K562 (cell line): Measurements from ENCODE around the gene AP2A2. TPM values are rescaled to one million over a fixed set of nuclear protein-coding genes. Genes with fewer than 3 reads are reported as not detected.

Source experiments
- ATAC-seq: fragments of 200-7000 bp; cut with Tn5 transposase; 3 replicates; pipeline ENCODE4 v1.9.1; 2020; ENCODE audit warnings: moderate library complexity
- BruUV-seq: library from RNA; stranded (reverse); fragments of 400-500 nt; replicated peaks from 2 replicates; lab custom pipeline; 2021; lab: Mats Ljungman, UMichigan
- CTCF ChIA-PET: fragments of 300-600 bp; formaldehyde crosslinking; extraction: SDS; loops from one replicate; lab custom pipeline; 2021; ENCODE audit warnings: low intra/inter-chr PET ratio; lab: Yijun Ruan, JAX
- POLR2A ChIA-PET: fragments of 300-600, 350-650 bp; sonication (Branson Sonifier 250); formaldehyde crosslinking; extraction: SDS; loops from one replicate; lab custom pipeline; 2021; ENCODE audit warnings: antibody characterized with exemption, inconsistent platforms; lab: Yijun Ruan, JAX
- DNase-seq, 4 experiments: peaks; one replicate each; pipeline versions ENCODE4 v3.0.0 to v3.0.0-alpha.2; 2011 to 2018; ENCODE audit warnings: low spot score in 3 of 4, mixed read lengths in 3 of 4; ENCODE audit errors: extremely low read depth in 1 of 4
- FAIRE-seq: peaks from 2 replicates; lab custom pipeline; 2011; peaks lifted over from hg19 to GRCh38; lab: Jason Lieb, UNC
- H2AFZ ChIP-seq: 2 replicates; pipeline ENCODE4 v1.6.0; 2011; ENCODE audit warnings: low read depth, low read length, control low read depth, inconsistent platforms
- H3K27ac ChIP-seq: fragments of 200-600 bp; 3 replicates; pipeline ENCODE4 v1.8.0; 2011; ENCODE audit warnings: low read depth, mild to moderate bottlenecking, control low read depth, inconsistent platforms, low read length, moderate library complexity, mixed read lengths; ENCODE audit errors: extremely low read depth
- H3K27me3 ChIP-seq, 2 experiments: fragments of 300-600 bp in 1 of 2; 2 replicates in 1 of 2; 3 replicates in 1 of 2; pipeline versions ENCODE4 v1.6.0 to v1.8.0; 2011; ENCODE audit warnings: inconsistent platforms in 2 of 2, low read length in 2 of 2, mild to moderate bottlenecking in 1 of 2, mixed read lengths in 1 of 2, moderate library complexity in 1 of 2; ENCODE audit not compliant: control insufficient read depth in 2 of 2, insufficient read depth in 2 of 2
- H3K36me3 ChIP-seq: fragments of 300-600 bp; 3 replicates; pipeline ENCODE4 v1.8.0; 2011; ENCODE audit warnings: mild to moderate bottlenecking, low read length, inconsistent platforms; ENCODE audit not compliant: control insufficient read depth, insufficient read depth
- H3K4me1 ChIP-seq, 2 experiments: fragments of 200-600 bp in 1 of 2; replicated peaks in 1 of 2; 2 replicates in 1 of 2; 3 replicates in 1 of 2; pipeline versions ENCODE4 v1.5.1 to v1.8.0; 2011; ENCODE audit warnings: inconsistent platforms in 2 of 2, low read length in 2 of 2, mild to moderate bottlenecking in 1 of 2, mixed read lengths in 1 of 2, moderate library complexity in 1 of 2; ENCODE audit not compliant: control insufficient read depth in 2 of 2, insufficient read depth in 2 of 2
- H3K4me2 ChIP-seq: 2 replicates; pipeline ENCODE4 v1.6.1; 2011; ENCODE audit warnings: low read length, control low read depth, inconsistent platforms, mixed read lengths; ENCODE audit not compliant: insufficient read depth
- H3K4me3 ChIP-seq: fragments of 200-600 bp; sonication (generic), shearing (Covaris generic); 2 replicates; pipeline ENCODE4 v1.5.1; 2016; ENCODE audit warnings: control low read depth, inconsistent platforms
- H3K79me2 ChIP-seq: fragments of 200-600 bp; 3 replicates; pipeline ENCODE4 v1.8.0; 2011; ENCODE audit warnings: low read length, inconsistent platforms; ENCODE audit not compliant: control insufficient read depth, insufficient read depth
- H3K9ac ChIP-seq, 2 experiments: 2 replicates each; pipeline versions ENCODE4 v1.6.0 to v1.6.1; 2011; ENCODE audit warnings: low read depth in 2 of 2, low read length in 2 of 2, control low read depth in 1 of 2, inconsistent platforms in 1 of 2, mild to moderate bottlenecking in 1 of 2, mixed read lengths in 1 of 2; ENCODE audit not compliant: insufficient read depth in 1 of 2
- H3K9me1 ChIP-seq: one replicate; pipeline ENCODE4 v1.6.0; 2011; ENCODE audit warnings: inconsistent platforms, mild to moderate bottlenecking, low read length, moderate library complexity; ENCODE audit not compliant: control insufficient read depth, insufficient read depth
- H3K9me3 ChIP-seq: replicated peaks from 2 replicates; pipeline ENCODE4 v1.5.1; 2011; ENCODE audit warnings: low read depth, low read length, inconsistent platforms; ENCODE audit not compliant: control insufficient read depth, insufficient read depth
- H4K20me1 ChIP-seq: replicated peaks from 2 replicates; pipeline ENCODE4 v1.6.1; 2011; ENCODE audit warnings: low read length, inconsistent platforms, mixed read lengths; ENCODE audit not compliant: control insufficient read depth, insufficient read depth
- BMI1 ChIP-seq: fragments of 150-350 bp; IDR thresholded peaks from 2 replicates; pipeline ENCODE4 v1.6.1; 2014; ENCODE audit warnings: low read length
- CEBPB ChIP-seq: fragments of 450-650 bp; IDR thresholded peaks from 2 replicates; pipeline ENCODE4 v1.6.1; 2016; ENCODE audit warnings: missing genetic modification characterization, missing compliant biosample characterization
- CEBPG ChIP-seq, 3 experiments: fragments of 200-800 bp in 1 of 3; sonication (Bioruptor generic) in 1 of 3; sonication (generic) in 1 of 3; formaldehyde crosslinking in 1 of 3; IDR thresholded peaks in 2 of 3; conservative IDR thresholded peaks in 1 of 3; 2 replicates each; pipeline versions ENCODE4 v1.6.1 to v1.8.0; 2016 to 2022; ENCODE audit warnings: missing compliant biosample characterization in 2 of 3, missing genetic modification characterization in 2 of 3, mild to moderate bottlenecking in 1 of 3, missing genetic modification reagents in 1 of 3
- CTCFL ChIP-seq: IDR thresholded peaks from 2 replicates; pipeline ENCODE4 v1.6.1; 2011; ENCODE audit warnings: borderline replicate concordance, low read depth, mild to moderate bottlenecking, moderate library complexity, low read length; ENCODE audit not compliant: insufficient read depth, poor library complexity, severe bottlenecking
- ELF4 ChIP-seq: fragments of 450-650 bp; formaldehyde crosslinking; IDR thresholded peaks from 2 replicates; pipeline ENCODE4 v1.4.0; 2022; ENCODE audit warnings: missing genetic modification characterization
- ETS2 ChIP-seq: IDR thresholded peaks from 2 replicates; pipeline ENCODE4 v1.6.1; 2016; ENCODE audit warnings: borderline replicate concordance, missing genetic modification characterization, mild to moderate bottlenecking, moderate library complexity, missing compliant biosample characterization; ENCODE audit not compliant: poor library complexity, severe bottlenecking
- ETV5 ChIP-seq: sonication (generic); formaldehyde crosslinking; IDR thresholded peaks from 2 replicates; pipeline ENCODE4 v1.4.0; 2020; ENCODE audit warnings: low read depth, mild to moderate bottlenecking, missing genetic modification reagents
- GABPB2 ChIP-seq: fragments of 250-450 bp; sonication (Bioruptor Pico); conservative IDR thresholded peaks from 2 replicates; pipeline ENCODE4 v1.5.1; 2021; ENCODE audit warnings: mild to moderate bottlenecking
- GATAD2A ChIP-seq: fragments of 450-650 bp; IDR thresholded peaks from 2 replicates; pipeline ENCODE4 v1.6.1; 2017
- IFI16 ChIP-seq: fragments of 250-450 bp; sonication (Bioruptor Pico); IDR thresholded peaks from 2 replicates; pipeline ENCODE4 v2.1.2; 2022; ENCODE audit warnings: mild to moderate bottlenecking, inconsistent platforms
- MLLT1 ChIP-seq, 2 experiments: fragments of 450-650 bp; IDR thresholded peaks; 2 replicates each; pipeline ENCODE4 v1.6.1; 2016
- MYNN ChIP-seq, 2 experiments: sonication (generic); formaldehyde crosslinking in 1 of 2; IDR thresholded peaks; 2 replicates each; pipeline versions ENCODE4 v1.5.0 to v1.6.1; 2016 to 2020; ENCODE audit warnings: antibody characterized with exemption in 1 of 2, missing genetic modification reagents in 1 of 2
- NRF1 ChIP-seq, 2 experiments: fragments of 450-650 bp; IDR thresholded peaks in 1 of 2; conservative IDR thresholded peaks in 1 of 2; 2 replicates each; pipeline ENCODE4 v1.6.1; 2014; ENCODE audit warnings: mild to moderate bottlenecking in 2 of 2
- PHF20 ChIP-seq: fragments of 450-650 bp; IDR thresholded peaks from 2 replicates; pipeline ENCODE4 v1.6.1; 2018; ENCODE audit not compliant: partially characterized antibody
- RFX1 ChIP-seq: fragments of 450-650 bp; IDR thresholded peaks from 2 replicates; pipeline ENCODE4 v1.6.1; 2016; ENCODE audit warnings: mild to moderate bottlenecking, moderate library complexity
- WGBS: fragments of 100-300 bp; shearing (Covaris generic); methylation state at CpG from one replicate; pipeline ENCODE4 v1.1.6; 2016; ENCODE audit warnings: low coverage, mixed read lengths; ENCODE audit not compliant: insufficient coverage; ENCODE audit errors: missing lambda C conversion rate; 5-methylcytosine and 5-hydroxymethylcytosine counted together
- in situ Hi-C: fragments of 300-500 bp; cut with MboI; formaldehyde crosslinking; loops from 4 replicates; pipeline ENCODE4 v1.15.0; 2018; ENCODE audit warnings: inconsistent platforms, mixed read lengths
- intact Hi-C: fragments of 100-400 bp; cut with micrococcal nuclease; formaldehyde crosslinking; loops from 2 replicates; pipeline ENCODE4 v1.14.2; 2022
- polyA plus RNA-seq, 8 experiments: library from polyadenylated mRNA; depleted of rRNA in 4 of 8; stranded (reverse) in 5 of 8; unstranded in 3 of 8; fragments of >200 nt; fragmentation: Nextera tagmentation in 2 of 8; fragmentation: Illumina TruSeq in 1 of 8; extraction: Ambion mirVana in 2 of 8; extraction: Trizol in 1 of 8; gene quantifications; 2 replicates each; pipeline versions ENCODE4 v1.2.1 to v1.2.3, GENCODE V29; 2011 to 2014; ENCODE audit warnings: inconsistent platforms in 1 of 8, missing spikeins in 1 of 8
- total RNA-seq, 7 experiments: library from RNA; depleted of rRNA in 6 of 7; stranded (reverse); fragments of >200 nt in 6 of 7; fragmentation: Illumina TruSeq in 2 of 7; extraction: Trizol in 2 of 7; gene quantifications; 2 replicates each; pipeline versions ENCODE4 v1.2.1 to v1.2.3, GENCODE V29; 2011 to 2021; ENCODE audit warnings: low replicate concordance in 1 of 7
- TF ChIP-seq, protein P1 (sequence below): fragments of 450-650 bp; formaldehyde crosslinking; IDR thresholded peaks from 2 replicates; pipeline ENCODE4 v1.4.0; 2020; ENCODE audit warnings: mild to moderate bottlenecking, moderate library complexity
- TF ChIP-seq, protein P2 (sequence below): fragments of 250-450 bp; sonication (Bioruptor Pico); IDR thresholded peaks from 2 replicates; pipeline ENCODE4 v1.8.0; 2021; ENCODE audit warnings: borderline replicate concordance, mild to moderate bottlenecking, moderate library complexity; ENCODE audit not compliant: poor library complexity, severe bottlenecking

Gene AP2A2
- total and polyA plus RNA-seq, 9 of the 15 experiments (the other 6 are each of a cell fraction or from before 2014, with no cell fraction given), result 0.69 to 41.7 (median 15.2) TPM

GRCh38 chr11:945986-946385, 20.3 kb downstream of the AP2A2 start:
- peaks cover 10 to 12% of the 10 kb centered on the region in 2 experiments; a peak in 4 of 5 replicates for H3K4me1 ChIP-seq
- no peaks in the 10 kb centered on the region for H4K20me1 ChIP-seq
- no peak overlapping the region for H3K9ac ChIP-seq
- H3K4me2 ChIP-seq, result no peak overlapping the region
- no peak overlapping the region for H3K27ac ChIP-seq
- DNase-seq (no peak), FAIRE-seq (no peak), ATAC-seq (no peak)
- TF ChIP-seq CTCFL (no peak), MYNN (IDR thresholded peaks at IDR 0.05) (peak; percentile 43; the same call in 1 of the 2 replicates), MYNN (CRISPR knock-in tag; IDR thresholded peaks at IDR 0.05) (no peak), BMI1 (peak; percentile 21; the same call in 1 of the 2 replicates), NRF1 (conservative IDR thresholded peaks at IDR 0.05 in 1 of 2, IDR thresholded peaks at IDR 0.05 in 1 of 2) (no peak), GATAD2A (no peak), IFI16 (no peak), RFX1 (peak; percentile 93), GABPB2 (no peak), ETV5 (CRISPR knock-in tag) (no peak), CEBPG (CRISPR knock-in tag; IDR thresholded peaks at IDR 0.05) (peak; percentile 39; the same call in 1 of the 2 replicates), CEBPG (tag; conservative IDR thresholded peaks at IDR 0.05 in 1 of 2, IDR thresholded peaks at IDR 0.05 in 1 of 2) (no peak), ETS2 (tag) (no peak), PHF20 (no peak), CEBPB (tag) (peak; percentile 76), MLLT1 (IDR thresholded peaks at IDR 0.05) (no peak), ELF4 (CRISPR knock-in tag) (no peak)
- TF ChIP-seq, protein P1, sequence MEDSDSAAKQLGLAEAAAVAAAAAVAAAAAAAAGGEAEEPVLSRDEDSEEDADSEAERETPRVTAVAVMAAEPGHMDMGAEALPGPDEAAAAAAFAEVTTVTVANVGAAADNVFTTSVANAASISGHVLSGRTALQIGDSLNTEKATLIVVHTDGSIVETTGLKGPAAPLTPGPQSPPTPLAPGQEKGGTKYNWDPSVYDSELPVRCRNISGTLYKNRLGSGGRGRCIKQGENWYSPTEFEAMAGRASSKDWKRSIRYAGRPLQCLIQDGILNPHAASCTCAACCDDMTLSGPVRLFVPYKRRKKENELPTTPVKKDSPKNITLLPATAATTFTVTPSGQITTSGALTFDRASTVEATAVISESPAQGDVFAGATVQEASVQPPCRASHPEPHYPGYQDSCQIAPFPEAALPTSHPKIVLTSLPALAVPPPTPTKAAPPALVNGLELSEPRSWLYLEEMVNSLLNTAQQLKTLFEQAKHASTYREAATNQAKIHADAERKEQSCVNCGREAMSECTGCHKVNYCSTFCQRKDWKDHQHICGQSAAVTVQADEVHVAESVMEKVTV (CRISPR knock-in tag), result no peak
- TF ChIP-seq, protein P2, sequence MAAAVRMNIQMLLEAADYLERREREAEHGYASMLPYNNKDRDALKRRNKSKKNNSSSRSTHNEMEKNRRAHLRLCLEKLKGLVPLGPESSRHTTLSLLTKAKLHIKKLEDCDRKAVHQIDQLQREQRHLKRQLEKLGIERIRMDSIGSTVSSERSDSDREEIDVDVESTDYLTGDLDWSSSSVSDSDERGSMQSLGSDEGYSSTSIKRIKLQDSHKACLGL (CRISPR knock-in tag), result no peak
- no peaks in the 10 kb centered on the region for H3K27me3 ChIP-seq
- H3K9me3 ChIP-seq, result peaks cover 8% of the 10 kb centered on the region
- H3K79me2 ChIP-seq, result peaks cover 29% of the 10 kb centered on the region
- no peak overlapping the region for H3K4me3 ChIP-seq
- POLR2A ChIA-PET, result interaction anchor here (1.1 to 1.6 kb wide), 3 partner anchors 10 to 17 kb away, joined by 3 to 4 read pairs (median 4); no protein-coding TSS in a partner anchor
- in situ Hi-C loops (no loop called here), intact Hi-C loops (no loop called here)
- no peaks in the 10 kb centered on the region for H3K9me1 ChIP-seq
- H3K36me3 ChIP-seq, result peaks cover 22% of the 10 kb centered on the region; the same call in 2 of the 3 replicates
- no peak overlapping the region for H2AFZ ChIP-seq
- BruUV-seq, result no TSS peak
- CTCF ChIA-PET, result no interaction called here
- 76% methylated on average over 9 of the region's 9 CpGs for WGBS
